Measurements from ENCODE around the gene THAP9.

DNA sequence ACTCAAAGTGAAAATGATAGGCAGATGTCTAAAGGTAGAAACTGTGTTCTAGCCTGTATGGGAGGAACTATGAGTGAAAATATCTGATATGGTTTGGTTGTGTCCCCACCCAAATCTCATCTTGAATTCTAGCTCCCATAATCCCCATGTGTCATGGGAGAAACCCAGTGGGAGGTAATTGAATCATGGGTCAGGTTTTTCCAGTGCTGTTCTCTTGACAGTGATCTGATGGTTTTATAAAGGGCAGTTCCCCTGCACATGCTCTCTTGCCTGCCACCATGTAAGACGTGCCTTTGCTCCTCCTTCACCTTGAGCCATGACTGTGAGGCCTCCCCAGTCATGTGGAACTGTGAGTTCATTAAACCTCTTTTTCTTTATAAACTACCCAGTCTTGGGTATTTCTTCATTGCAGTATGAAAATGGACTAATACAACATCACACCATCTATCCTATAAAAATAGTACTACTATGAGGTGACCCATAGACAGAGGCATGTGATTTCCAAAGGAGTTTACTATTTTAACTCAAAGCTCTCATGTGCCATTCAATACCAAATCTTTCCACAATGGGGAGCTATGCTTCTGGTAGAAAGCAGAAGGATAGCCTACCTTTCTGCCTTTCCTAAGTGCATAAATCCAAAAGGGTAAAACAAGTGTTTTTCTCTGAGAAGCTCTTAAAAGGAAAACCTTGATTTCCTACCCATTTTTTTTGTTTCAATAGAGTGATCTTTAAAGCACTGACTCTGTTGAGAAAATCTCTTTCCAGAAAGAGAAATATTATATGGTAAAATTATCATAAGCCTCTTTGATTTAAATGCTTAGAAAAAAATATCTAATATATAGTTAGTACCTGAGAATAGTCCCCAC, 48.4 kb upstream of the THAP9 start:
- TF ChIP-seq, protein P1, sequence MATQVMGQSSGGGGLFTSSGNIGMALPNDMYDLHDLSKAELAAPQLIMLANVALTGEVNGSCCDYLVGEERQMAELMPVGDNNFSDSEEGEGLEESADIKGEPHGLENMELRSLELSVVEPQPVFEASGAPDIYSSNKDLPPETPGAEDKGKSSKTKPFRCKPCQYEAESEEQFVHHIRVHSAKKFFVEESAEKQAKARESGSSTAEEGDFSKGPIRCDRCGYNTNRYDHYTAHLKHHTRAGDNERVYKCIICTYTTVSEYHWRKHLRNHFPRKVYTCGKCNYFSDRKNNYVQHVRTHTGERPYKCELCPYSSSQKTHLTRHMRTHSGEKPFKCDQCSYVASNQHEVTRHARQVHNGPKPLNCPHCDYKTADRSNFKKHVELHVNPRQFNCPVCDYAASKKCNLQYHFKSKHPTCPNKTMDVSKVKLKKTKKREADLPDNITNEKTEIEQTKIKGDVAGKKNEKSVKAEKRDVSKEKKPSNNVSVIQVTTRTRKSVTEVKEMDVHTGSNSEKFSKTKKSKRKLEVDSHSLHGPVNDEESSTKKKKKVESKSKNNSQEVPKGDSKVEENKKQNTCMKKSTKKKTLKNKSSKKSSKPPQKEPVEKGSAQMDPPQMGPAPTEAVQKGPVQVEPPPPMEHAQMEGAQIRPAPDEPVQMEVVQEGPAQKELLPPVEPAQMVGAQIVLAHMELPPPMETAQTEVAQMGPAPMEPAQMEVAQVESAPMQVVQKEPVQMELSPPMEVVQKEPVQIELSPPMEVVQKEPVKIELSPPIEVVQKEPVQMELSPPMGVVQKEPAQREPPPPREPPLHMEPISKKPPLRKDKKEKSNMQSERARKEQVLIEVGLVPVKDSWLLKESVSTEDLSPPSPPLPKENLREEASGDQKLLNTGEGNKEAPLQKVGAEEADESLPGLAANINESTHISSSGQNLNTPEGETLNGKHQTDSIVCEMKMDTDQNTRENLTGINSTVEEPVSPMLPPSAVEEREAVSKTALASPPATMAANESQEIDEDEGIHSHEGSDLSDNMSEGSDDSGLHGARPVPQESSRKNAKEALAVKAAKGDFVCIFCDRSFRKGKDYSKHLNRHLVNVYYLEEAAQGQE (IDR thresholded peaks at IDR 0.05; ENCODE audit: insufficient read depth in 1 of 2, low read depth in 2 of 2, low read length in 2 of 2): no peak
- TF ChIP-seq TAF1 (IDR thresholded peaks at IDR 0.05; ENCODE audit: borderline replicate concordance, insufficient read depth, low read length): no peak
